H1 (cell line): ENCODE results near the gene ACTG2. TPM values are rescaled to one million over a fixed set of nuclear protein-coding genes. Genes with fewer than 3 reads are reported as not detected.

Source experiments
- CTCF ChIA-PET: fragments of 300-600 bp; sonication (Branson Sonifier 250); formaldehyde crosslinking; loops from one replicate; lab custom pipeline; 2021; ENCODE audit not compliant: partially characterized antibody; lab: Charles Lee
- POLR2A ChIA-PET: fragments of 300-600 bp; sonication (Branson Sonifier 250); formaldehyde crosslinking; loops from one replicate; lab custom pipeline; 2021; ENCODE audit warnings: inconsistent platforms; ENCODE audit not compliant: partially characterized antibody; lab: Charles Lee
- DNase-seq, 2 experiments: peaks; one replicate each; pipeline versions ENCODE4 v3.0.0 to v3.0.0-alpha.2; 2010 to 2022; ENCODE audit warnings: low spot score in 2 of 2, low read depth in 1 of 2, mixed read lengths in 1 of 2
- FAIRE-seq: peaks from 2 replicates; lab custom pipeline; 2011; peaks lifted over from hg19 to GRCh38; lab: Jason Lieb, UNC
- H2AFZ ChIP-seq: 2 replicates; pipeline ENCODE4 v1.8.1; 2012; ENCODE audit warnings: low read length, inconsistent platforms
- H2AK5ac ChIP-seq: 2 replicates; pipeline ENCODE4 v1.6.1; 2013; ENCODE audit warnings: low read depth, low read length
- H2BK120ac ChIP-seq: replicated peaks from 2 replicates; pipeline ENCODE3; 2013; ENCODE audit warnings: low read depth, low read length, inconsistent platforms
- H2BK12ac ChIP-seq: 2 replicates; pipeline ENCODE4 v1.6.1; 2013; ENCODE audit warnings: low read depth, low read length
- H2BK15ac ChIP-seq: 2 replicates; pipeline ENCODE4 v1.6.1; 2013; ENCODE audit warnings: low read length
- H2BK20ac ChIP-seq: 2 replicates; pipeline ENCODE4 v1.6.1; 2013; ENCODE audit warnings: low read length
- H2BK5ac ChIP-seq: 2 replicates; pipeline ENCODE4 v1.6.1; 2013; ENCODE audit warnings: low read depth, low read length
- H3K14ac ChIP-seq: 2 replicates; pipeline ENCODE4 v1.6.1; 2013; ENCODE audit warnings: inconsistent platforms; ENCODE audit not compliant: insufficient read length
- H3K18ac ChIP-seq: 2 replicates; pipeline ENCODE4 v1.6.1; 2013; ENCODE audit warnings: low read length; ENCODE audit errors: extremely low read depth
- H3K23ac ChIP-seq: 2 replicates; pipeline ENCODE4 v1.6.1; 2013; ENCODE audit warnings: inconsistent platforms; ENCODE audit not compliant: insufficient read length
- H3K23me2 ChIP-seq: 2 replicates; pipeline ENCODE4 v1.6.1; 2013; ENCODE audit warnings: low read depth, low read length
- H3K27ac ChIP-seq: 2 replicates; pipeline ENCODE4 v1.6.1; 2011; ENCODE audit warnings: low read depth, low read length, inconsistent platforms
- H3K27me3 ChIP-seq, 4 experiments: replicated peaks in 1 of 4; 1 replicate in 1 of 4; 2 replicates in 3 of 4; pipeline versions ENCODE4 v1.6.1 to v1.8.1; 2011 to 2013; ENCODE audit warnings: low read length in 3 of 4, mild to moderate bottlenecking in 3 of 4, inconsistent platforms in 2 of 4, mixed read lengths in 2 of 4, moderate library complexity in 1 of 4; ENCODE audit not compliant: control insufficient read depth in 3 of 4, insufficient read depth in 3 of 4; ENCODE audit errors: extremely low read depth in 1 of 4
- H3K36me3 ChIP-seq, 4 experiments: 2 replicates each; pipeline versions ENCODE4 v1.6.1 to v1.8.1; 2011 to 2013; ENCODE audit warnings: mild to moderate bottlenecking in 4 of 4, low read length in 3 of 4, moderate library complexity in 2 of 4, control low read depth in 1 of 4, inconsistent platforms in 1 of 4; ENCODE audit not compliant: insufficient read depth in 4 of 4, control insufficient read depth in 2 of 4
- H3K4ac ChIP-seq: replicated peaks from 2 replicates; pipeline ENCODE3; 2013; ENCODE audit warnings: low read length, low read depth, mixed read lengths, inconsistent platforms; ENCODE audit not compliant: insufficient read length
- H3K4me1 ChIP-seq, 4 experiments: replicated peaks in 1 of 4; 1 replicate in 1 of 4; 2 replicates in 3 of 4; pipeline versions ENCODE4 v1.6.1 to v1.8.1; 2011 to 2013; ENCODE audit warnings: low read length in 3 of 4, inconsistent platforms in 2 of 4, mixed read lengths in 1 of 4; ENCODE audit not compliant: insufficient read depth in 4 of 4, control insufficient read depth in 3 of 4
- H3K4me2 ChIP-seq, 2 experiments: 2 replicates each; pipeline versions ENCODE4 v1.6.1 to v1.8.1; 2011 to 2013; ENCODE audit warnings: low read depth in 2 of 2, low read length in 2 of 2, control low read depth in 1 of 2, inconsistent platforms in 1 of 2, mild to moderate bottlenecking in 1 of 2; ENCODE audit not compliant: insufficient read depth in 1 of 2
- H3K4me3 ChIP-seq, 4 experiments: fragments of 200-600, 300-600 bp in 1 of 4; sonication (generic), shearing (Covaris generic), sonication (Bioruptor Twin) in 1 of 4; 2 replicates each; pipeline versions ENCODE4 v1.5.1 to v1.8.1; 2011 to 2016; ENCODE audit warnings: low read length in 4 of 4, low read depth in 3 of 4, control low read depth in 2 of 4, inconsistent platforms in 2 of 4, mild to moderate bottlenecking in 2 of 4, mixed read lengths in 1 of 4, moderate library complexity in 1 of 4; ENCODE audit not compliant: insufficient read depth in 2 of 4; ENCODE audit errors: extremely low read depth in 1 of 4
- H3K56ac ChIP-seq: replicated peaks from 2 replicates; pipeline ENCODE3; 2013; ENCODE audit warnings: low read depth, mild to moderate bottlenecking, mixed read lengths, low read length, inconsistent platforms; ENCODE audit not compliant: insufficient read length
- H3K79me1 ChIP-seq: 2 replicates; pipeline ENCODE4 v1.6.1; 2013; ENCODE audit warnings: low read depth, low read length, control low read depth
- H3K79me2 ChIP-seq, 2 experiments: 2 replicates each; pipeline versions ENCODE4 v1.6.1 to v1.8.1; 2012 to 2013; ENCODE audit warnings: low read length in 2 of 2, mild to moderate bottlenecking in 2 of 2, inconsistent platforms in 1 of 2; ENCODE audit not compliant: insufficient read depth in 2 of 2, control insufficient read depth in 1 of 2
- H3K9ac ChIP-seq, 4 experiments: replicated peaks in 1 of 4; 1 replicate in 1 of 4; 2 replicates in 3 of 4; pipeline versions ENCODE4 v1.6.1 to v1.8.1; 2011 to 2013; ENCODE audit warnings: low read depth in 3 of 4, low read length in 3 of 4, control low read depth in 2 of 4, mild to moderate bottlenecking in 2 of 4, moderate library complexity in 2 of 4, inconsistent platforms in 1 of 4; ENCODE audit errors: extremely low read depth in 1 of 4
- H3K9me3 ChIP-seq, 2 experiments: 2 replicates each; pipeline versions ENCODE4 v1.6.1 to v1.8.1; 2012 to 2013; ENCODE audit warnings: mild to moderate bottlenecking in 2 of 2, moderate library complexity in 2 of 2, control low read depth in 1 of 2, inconsistent platforms in 1 of 2, low read depth in 1 of 2, low read length in 1 of 2, mixed read lengths in 1 of 2; ENCODE audit not compliant: insufficient read depth in 2 of 2
- H4K20me1 ChIP-seq, 2 experiments: replicated peaks in 1 of 2; 2 replicates each; pipeline versions ENCODE3 to v1.8.1; 2011 to 2013; ENCODE audit warnings: inconsistent platforms in 2 of 2, low read length in 2 of 2, mild to moderate bottlenecking in 1 of 2; ENCODE audit not compliant: insufficient read depth in 2 of 2, control insufficient read depth in 1 of 2
- H4K5ac ChIP-seq: 2 replicates; pipeline ENCODE4 v1.6.1; 2013; ENCODE audit warnings: low read length, low read depth, mixed read lengths, inconsistent platforms; ENCODE audit not compliant: insufficient read length
- H4K8ac ChIP-seq: 2 replicates; pipeline ENCODE4 v1.8.0; 2013; ENCODE audit warnings: mild to moderate bottlenecking, moderate library complexity, low read length, inconsistent platforms; ENCODE audit not compliant: insufficient read depth; ENCODE audit errors: extremely low read depth
- H4K91ac ChIP-seq: replicated peaks from 2 replicates; pipeline ENCODE3; 2013; ENCODE audit warnings: low read length, mixed read lengths, inconsistent platforms; ENCODE audit not compliant: insufficient read length
- CHD2 ChIP-seq: IDR thresholded peaks from 2 replicates; pipeline ENCODE4 v1.6.1; 2012; ENCODE audit warnings: low read length, improper control_type of control experiment
- EGR1 ChIP-seq: IDR thresholded peaks from 2 replicates; pipeline ENCODE4 v1.6.1; 2011; ENCODE audit warnings: low read depth, low read length, borderline replicate concordance
- GABPA ChIP-seq: IDR thresholded peaks from 2 replicates; pipeline ENCODE4 v1.6.1; 2011; ENCODE audit warnings: mild to moderate bottlenecking, low read length, moderate library complexity, borderline replicate concordance; ENCODE audit not compliant: insufficient read depth
- KDM5A ChIP-seq: fragments of 200-600 bp; IDR thresholded peaks from 2 replicates; pipeline ENCODE4 v1.7.1; 2012; ENCODE audit warnings: mild to moderate bottlenecking, low read length, inconsistent platforms, mixed read lengths
- NANOG ChIP-seq: IDR thresholded peaks from 2 replicates; pipeline ENCODE4 v1.6.1; 2011; ENCODE audit warnings: low read length, low read depth, mild to moderate bottlenecking, inconsistent platforms; ENCODE audit not compliant: insufficient read depth, poor library complexity, severe bottlenecking
- PHF8 ChIP-seq: fragments of 200-600 bp; sonication (generic); conservative IDR thresholded peaks from 2 replicates; pipeline ENCODE4 v1.7.1; 2012; ENCODE audit warnings: low read depth, mild to moderate bottlenecking, inconsistent platforms, low read length, moderate library complexity
- SUZ12 ChIP-seq: fragments of 200-600 bp; sonication (generic); IDR thresholded peaks from 2 replicates; pipeline ENCODE4 v1.6.1; 2012; ENCODE audit warnings: mild to moderate bottlenecking, inconsistent platforms, low read length, moderate library complexity, mixed read lengths
- USF2 ChIP-seq: IDR thresholded peaks from 2 replicates; pipeline ENCODE4 v1.6.1; 2011; ENCODE audit warnings: low read length, improper control_type of control experiment
- WGBS, 2 experiments: shearing (Covaris generic) in 1 of 2; methylation state at CpG; one replicate each; pipeline versions ENCODE4 v1.1.6 to v1.1.7; 2013 to 2015; ENCODE audit warnings: low lambda C conversion rate in 2 of 2, mixed read lengths in 2 of 2, inconsistent platforms in 1 of 2, low coverage in 1 of 2, missing lambda C conversion rate in 1 of 2; ENCODE audit not compliant: insufficient replicate concordance in 2 of 2, insufficient coverage in 1 of 2, insufficient read length in 1 of 2; ENCODE audit errors: extremely low coverage in 1 of 2, missing lambda C conversion rate in 1 of 2; 5-methylcytosine and 5-hydroxymethylcytosine counted together
- polyA plus RNA-seq, 7 experiments: library from polyadenylated mRNA; depleted of rRNA in 3 of 7; stranded (reverse) in 5 of 7; unstranded in 2 of 7; fragments of >200 nt in 5 of 7; fragments of 200-250 nt in 2 of 7; gene quantifications; 1 replicate in 5 of 7; 2 replicates in 1 of 7; 4 replicates in 1 of 7; pipeline versions ENCODE4 v1.2.1 to v1.2.3, GENCODE V29; 2011 to 2013; ENCODE audit warnings: missing spikeins in 2 of 7, mixed read lengths in 2 of 7
- total RNA-seq: library from RNA; stranded (reverse); fragmentation: NEBNext Ultra II Directional; extraction: Animal tissue kit (Norgen Biotek cat#: 25700); gene quantifications from 2 replicates; pipeline ENCODE4 v1.2.1, GENCODE V29; 2021

The ACTG2 gene
- total and polyA plus RNA-seq, 2 of the 8 experiments (the other 6 are each of a cell fraction or from before 2014, with no cell fraction given), result 6.2 to 13.7 TPM

- Histone ChIP-seq H2AK5ac (no peak overlapping the region), H3K79me1 (no peaks in the 10 kb centered on the region), H2BK15ac (no peak overlapping the region), H3K27me3 (no peaks in the 10 kb centered on the region), H2AFZ (no peak overlapping the region), H3K4ac (no peak overlapping the region), H4K20me1 (no peaks in the 10 kb centered on the region), H3K23me2 (no peaks in the 10 kb centered on the region), H3K27ac (no peak overlapping the region), H3K56ac (no peak overlapping the region), H3K9ac (no peak overlapping the region), H3K18ac (no peak overlapping the region), H3K14ac (no peak overlapping the region), H2BK12ac (no peak overlapping the region), H3K23ac (no peak overlapping the region), H3K4me3 (no peak overlapping the region), H3K4me2 (no peak overlapping the region), H2BK5ac (no peak overlapping the region), H3K36me3 (no peaks in the 10 kb centered on the region), H4K91ac (no peak overlapping the region), H4K5ac (no peak overlapping the region), H3K9me3 (no peaks in the 10 kb centered on the region), H2BK120ac (no peak overlapping the region), H2BK20ac (no peak overlapping the region), H4K8ac (no peak overlapping the region), H3K4me1 (no peaks in the 10 kb centered on the region), H3K79me2 (no peaks in the 10 kb centered on the region)
- DNase-seq (no peak), FAIRE-seq (no peak)
- ChIA-PET POLR2A (interaction anchor here (0.6 kb wide), 1 partner anchor 371 kb away, joined by 3 read pairs; no protein-coding TSS in a partner anchor), CTCF (interaction anchor here (0.8 kb wide), 1 partner anchor 62 kb away, joined by 3 read pairs; no protein-coding TSS in a partner anchor)
- no peak for TF ChIP-seq USF2
- TF ChIP-seq GABPA, result no peak
- no peak for TF ChIP-seq SUZ12
- TF ChIP-seq EGR1, result no peak
- no peak for TF ChIP-seq NANOG
- TF ChIP-seq PHF8, result no peak
- TF ChIP-seq KDM5A, result no peak
- no peak for TF ChIP-seq CHD2
- WGBS, 2 experiments, result 96% methylated on average over 4 of the region's 4 CpGs; no CpG with 5 or more reads in 1 of the 2 experiments
Observed at GRCh38 chr2:73886357-73886756, 6.5 kb upstream of the ACTG2 start.
